Activated CD4-positive, alpha-beta T cell treated with anti-CD3 and anti-CD28 coated beads for 4 hours (primary cell): ENCODE data around the gene CNPY2.
"Not testable (repeated sequence)": the region's sequence is repeated elsewhere in the genome, so short reads cannot be mapped to it uniquely, and the experiment has no call there.

Source experiments
- DNase-seq, 2 donors: peaks; one replicate each; pipeline ENCODE4 v3.0.0-alpha.2; 2020

Gene CNPY2

GRCh38 chr12:56315622-56316473 lies at the start of gene CNPY2:
Gene CNPY2 (minus strand): TSS chr12:56315988. CDS start chr12:56315217, 771 bp downstream.
- peak; percentile 91 to 92 for DNase-seq

GRCh38 chr12:56362130-56363059 lies 46.6 kb upstream of the CNPY2 start, which contains the start of gene APOF:
Gene APOF (minus strand): TSS chr12:56362857. CDS start chr12:56362745, 112 bp downstream.
- no peak for DNase-seq

- no peak for DNase-seq
These were observed 45.8 kb upstream of the CNPY2 start for GRCh38 chr12:56361487-56362129.

GRCh38 chr12:56359851-56360767 lies 44.3 kb upstream of the CNPY2 start, which contains the start of gene STAT2:
Gene STAT2 (minus strand): TSS chr12:56360107. CDS start chr12:56356571, 3,536 bp downstream.
- peak; percentile 98 to 99 for DNase-seq

GRCh38 chr12:56358836-56359532 lies 43.2 kb upstream of the CNPY2 start:
- no peak for DNase-seq

- no peak for DNase-seq
These were observed 35.5 kb upstream of the CNPY2 start for GRCh38 chr12:56351325-56351724.

GRCh38 chr12:56350662-56351061 lies 34.9 kb upstream of the CNPY2 start:
- no peak for DNase-seq

- no peak for DNase-seq
These were observed 33.0 kb upstream of the CNPY2 start for GRCh38 chr12:56348776-56349175.

GRCh38 chr12:56347255-56347654 lies 31.5 kb upstream of the CNPY2 start:
- DNase-seq = not testable (repeated sequence)

GRCh38 chr12:56346675-56347074 lies 30.9 kb upstream of the CNPY2 start:
- no peak for DNase-seq

- DNase-seq = not testable (repeated sequence)
These were observed 26.5 kb upstream of the CNPY2 start for GRCh38 chr12:56342290-56342689.

- DNase-seq = no peak
These were observed 25.8 kb upstream of the CNPY2 start for GRCh38 chr12:56341616-56342015.

GRCh38 chr12:56339158-56339422 lies 23.3 kb upstream of the CNPY2 start:
- DNase-seq = no peak

- DNase-seq = peak; percentile 88 to 89
These were observed 22.7 kb upstream of the CNPY2 start, which contains the start of gene IL23A for GRCh38 chr12:56338308-56339157. Gene IL23A (plus strand): TSS chr12:56338884. CDS start chr12:56339045, 161 bp downstream.

- DNase-seq = no peak
These were observed 22.0 kb upstream of the CNPY2 start for GRCh38 chr12:56337753-56338251.

- no peak for DNase-seq
These were observed 20.8 kb upstream of the CNPY2 start for GRCh38 chr12:56336361-56337167.

- DNase-seq = not testable (repeated sequence)
These were observed 19.7 kb upstream of the CNPY2 start for GRCh38 chr12:56335527-56335926.

GRCh38 chr12:56334490-56334793 lies 18.7 kb upstream of the CNPY2 start:
- DNase-seq = no peak
